HEK293T (cell line): Measurements from ENCODE around the gene HEG1.

Experiments used
- BHLHE40 ChIP-seq: fragments of 450-650 bp; IDR thresholded peaks from 2 replicates; pipeline ENCODE4 v1.6.1; 2016; ENCODE audit warnings: mild to moderate bottlenecking, moderate library complexity, borderline replicate concordance
- ELF4 ChIP-seq: fragments of 450-650 bp; IDR thresholded peaks from 2 replicates; pipeline ENCODE4 v1.6.1; 2017; ENCODE audit warnings: antibody characterized with exemption
- FOXM1 ChIP-seq: fragments of 450-650 bp; IDR thresholded peaks from 2 replicates; pipeline ENCODE4 v1.6.1; 2017; ENCODE audit warnings: mild to moderate bottlenecking, borderline replicate concordance
- NFRKB ChIP-seq: fragments of 450-650 bp; IDR thresholded peaks from 2 replicates; pipeline ENCODE4 v1.6.1; 2016; ENCODE audit warnings: mild to moderate bottlenecking, moderate library complexity
- SP1 ChIP-seq: fragments of 450-650 bp; IDR thresholded peaks from 2 replicates; pipeline ENCODE4 v1.6.1; 2017

GRCh38 chr3:125045965-125046364 is 9.8 kb downstream of the HEG1 start:
- TF ChIP-seq FOXM1 (no peak), BHLHE40 (no peak), NFRKB (no peak), SP1 (no peak), ELF4 (no peak)
